ENCODE results near the gene NACC2. TPM values are rescaled to one million over a fixed set of nuclear protein-coding genes. Genes with fewer than 3 reads are reported as not detected.

The NACC2 gene
- total and polyA plus RNA-seq, 2 donors (not counting 1 experiment from before 2014, with no cell fraction given) = 12.3 to 18.2 TPM

- Histone ChIP-seq H3K4me3 (replicated peaks in 1 of 4; ENCODE audit: control extremely low read depth in 1 of 4, insufficient read depth in 1 of 4, low read depth in 3 of 4, low read length in 4 of 4) (peak overlapping the region in 1 of 4 experiments; percentile 63), H3K9me3 (ENCODE audit: control insufficient read depth, insufficient read depth, low read depth, low read length) (no peaks in the 10 kb centered on the region), H3K4me1 (ENCODE audit: control insufficient read depth, extremely low read depth, insufficient read depth, low read length) (peaks cover 11% of the 10 kb centered on the region), H3K79me2 (ENCODE audit: control insufficient read depth, insufficient read depth, low read length) (peaks cover 13% of the 10 kb centered on the region), H3K27me3 (ENCODE audit: control insufficient read depth, insufficient read depth, low read length) (no peaks in the 10 kb centered on the region), H3K9ac (ENCODE audit: insufficient read depth, low read length) (no peak overlapping the region), H3K36me3 (ENCODE audit: control insufficient read depth, insufficient read depth, low read length) (peaks cover 16% of the 10 kb centered on the region), H3K4me2 (ENCODE audit: extremely low read depth, insufficient read depth, low read length) (peak overlapping the region; percentile 66), H4K20me1 (ENCODE audit: control insufficient read depth, extremely low read depth, insufficient read depth, low read length) (no peaks in the 10 kb centered on the region), H3K27ac (ENCODE audit: insufficient read depth, low read length) (no peak overlapping the region), H2AFZ (ENCODE audit: low read length) (no peak overlapping the region)
- no peak for DNase-seq (ENCODE audit: low read depth in 2 of 2)
- TF ChIP-seq EZH2 (IDR thresholded peaks at IDR 0.05; ENCODE audit: low read length, missing control alignments) (no peak), CTCF (conservative IDR thresholded peaks at IDR 0.05 in 1 of 2, IDR thresholded peaks at IDR 0.05 in 1 of 2; ENCODE audit: low read depth in 1 of 2, low read length in 2 of 2) (no peak)
Measured at GRCh38 chr9:136050266-136050700, 44.8 kb downstream of the NACC2 start.

GRCh38 chr9:136049491-136050265 lies 45.4 kb downstream of the NACC2 start:
- H3K4me2 ChIP-seq (ENCODE audit: extremely low read depth, insufficient read depth, low read length) = no peak overlapping the region
- TF ChIP-seq CTCF (conservative IDR thresholded peaks at IDR 0.05 in 1 of 2, IDR thresholded peaks at IDR 0.05 in 1 of 2; ENCODE audit: low read depth in 1 of 2, low read length in 2 of 2) (no peak), EZH2 (IDR thresholded peaks at IDR 0.05; ENCODE audit: low read length, missing control alignments) (no peak)
- peaks cover 11% of the 10 kb centered on the region for H3K4me1 ChIP-seq (ENCODE audit: control insufficient read depth, extremely low read depth, insufficient read depth, low read length)
- no peak overlapping the region for H3K9ac ChIP-seq (ENCODE audit: insufficient read depth, low read length)
- H3K4me3 ChIP-seq (replicated peaks in 1 of 4; ENCODE audit: control extremely low read depth in 1 of 4, insufficient read depth in 1 of 4, low read depth in 3 of 4, low read length in 4 of 4) = no peak overlapping the region
- H3K79me2 ChIP-seq (ENCODE audit: control insufficient read depth, insufficient read depth, low read length) = peaks cover 10% of the 10 kb centered on the region
- peaks cover 16% of the 10 kb centered on the region for H3K36me3 ChIP-seq (ENCODE audit: control insufficient read depth, insufficient read depth, low read length)
- no peak overlapping the region for H3K27ac ChIP-seq (ENCODE audit: insufficient read depth, low read length)
- H3K9me3 ChIP-seq (ENCODE audit: control insufficient read depth, insufficient read depth, low read depth, low read length) = no peaks in the 10 kb centered on the region
- no peaks in the 10 kb centered on the region for H3K27me3 ChIP-seq (ENCODE audit: control insufficient read depth, insufficient read depth, low read length)
- no peak overlapping the region for H2AFZ ChIP-seq (ENCODE audit: low read length)
- no peaks in the 10 kb centered on the region for H4K20me1 ChIP-seq (ENCODE audit: control insufficient read depth, extremely low read depth, insufficient read depth, low read length)
- DNase-seq (ENCODE audit: low read depth in 2 of 2) = no peak

- H3K27ac ChIP-seq (ENCODE audit: insufficient read depth, low read length) = no peak overlapping the region
- H3K4me2 ChIP-seq (ENCODE audit: extremely low read depth, insufficient read depth, low read length) = no peak overlapping the region
- H3K27me3 ChIP-seq (ENCODE audit: control insufficient read depth, insufficient read depth, low read length) = no peaks in the 10 kb centered on the region
- no peak overlapping the region for H2AFZ ChIP-seq (ENCODE audit: low read length)
- DNase-seq (ENCODE audit: low read depth in 2 of 2) = no peak
- no peak overlapping the region for H3K4me3 ChIP-seq (replicated peaks in 1 of 4; ENCODE audit: control extremely low read depth in 1 of 4, insufficient read depth in 1 of 4, low read depth in 3 of 4, low read length in 4 of 4)
- no peaks in the 10 kb centered on the region for H3K9me3 ChIP-seq (ENCODE audit: control insufficient read depth, insufficient read depth, low read depth, low read length)
- H3K9ac ChIP-seq (ENCODE audit: insufficient read depth, low read length) = no peak overlapping the region
- no peaks in the 10 kb centered on the region for H4K20me1 ChIP-seq (ENCODE audit: control insufficient read depth, extremely low read depth, insufficient read depth, low read length)
- peaks cover 10% of the 10 kb centered on the region for H3K79me2 ChIP-seq (ENCODE audit: control insufficient read depth, insufficient read depth, low read length)
- TF ChIP-seq EZH2 (IDR thresholded peaks at IDR 0.05; ENCODE audit: low read length, missing control alignments) = no peak
- no peak for TF ChIP-seq CTCF (conservative IDR thresholded peaks at IDR 0.05 in 1 of 2, IDR thresholded peaks at IDR 0.05 in 1 of 2; ENCODE audit: low read depth in 1 of 2, low read length in 2 of 2)
- H3K36me3 ChIP-seq (ENCODE audit: control insufficient read depth, insufficient read depth, low read length) = peaks cover 16% of the 10 kb centered on the region
- H3K4me1 ChIP-seq (ENCODE audit: control insufficient read depth, extremely low read depth, insufficient read depth, low read length) = peaks cover 11% of the 10 kb centered on the region
Measured at GRCh38 chr9:136048560-136049411, 46.3 kb downstream of the NACC2 start.

Measured in fibroblast of lung (primary cell).